Thyroid gland (tissue), 4 donors: ENCODE data around the gene IL34.

Experiments
- CTCF ChIP-seq, 6 experiments: fragments of 200-600 bp in 3 of 6; fragments of 450-650 bp in 3 of 6; sonication (generic) in 3 of 6; IDR thresholded peaks; one replicate each; pipeline ENCODE4 v1.5.1; 2016 to 2019; ENCODE audit warnings: antibody characterized with exemption in 6 of 6, mild to moderate bottlenecking in 2 of 6, inconsistent platforms in 1 of 6, moderate library complexity in 1 of 6
- POLR2A ChIP-seq, 2 donors: fragments of 450-650 bp; IDR thresholded peaks; one replicate each; pipeline ENCODE4 v1.6.1; 2017; ENCODE audit warnings: antibody characterized with exemption in 2 of 2, mild to moderate bottlenecking in 2 of 2, moderate library complexity in 1 of 2

GRCh38 chr16:70708366-70709246 lies 62.2 kb downstream of the IL34 start:
- TF ChIP-seq CTCF (IDR thresholded peaks at IDR 0.05) (no peak), POLR2A (IDR thresholded peaks at IDR 0.05) (no peak)
